HG02943 (cell line): ENCODE data around the gene PTPRT.
"Not testable (repeated sequence)": the region's sequence is repeated elsewhere in the genome, so short reads cannot be mapped to it uniquely, and the experiment has no call there.

ENCODE experiments used
- ATAC-seq: cut with Tn5 transposase; IDR thresholded peaks from one replicate; pipeline ENCODE4 v1.9.1; 2021; ENCODE audit warnings: mild to moderate bottlenecking, low read depth, moderate library complexity; ENCODE audit not compliant: unreplicated experiment

The PTPRT gene

GRCh38 chr20:43188234-43188653 lies 1.5 kb downstream of the PTPRT start:
- no peak for ATAC-seq

GRCh38 chr20:43187476-43188233 lies 2.1 kb downstream of the PTPRT start:
- no peak for ATAC-seq

- ATAC-seq, result no peak
Observed at GRCh38 chr20:43186312-43186711, 3.4 kb downstream of the PTPRT start.

GRCh38 chr20:43185901-43186300 lies 3.8 kb downstream of the PTPRT start:
- no peak for ATAC-seq

GRCh38 chr20:43183536-43184070 lies 6.1 kb downstream of the PTPRT start:
- ATAC-seq, result no peak

GRCh38 chr20:43178080-43178479 lies 11.6 kb downstream of the PTPRT start:
- no peak for ATAC-seq

- no peak for ATAC-seq
Observed at GRCh38 chr20:43176726-43177125, 13.0 kb downstream of the PTPRT start.

- ATAC-seq, result no peak
Observed at GRCh38 chr20:43171930-43172329, 17.8 kb downstream of the PTPRT start.

- ATAC-seq, result no peak
Observed at GRCh38 chr20:43170771-43171170, 18.9 kb downstream of the PTPRT start.

GRCh38 chr20:43167615-43168014 lies 22.1 kb downstream of the PTPRT start:
- no peak for ATAC-seq

- no peak for ATAC-seq
Observed at GRCh38 chr20:43167021-43167420, 22.7 kb downstream of the PTPRT start.

- ATAC-seq, result no peak
Observed at GRCh38 chr20:43165611-43166010, 24.1 kb downstream of the PTPRT start.

GRCh38 chr20:43164736-43165135 lies 25.0 kb downstream of the PTPRT start:
- not testable (repeated sequence) for ATAC-seq

- no peak for ATAC-seq
Observed at GRCh38 chr20:43161716-43162115, 28.0 kb downstream of the PTPRT start.

- no peak for ATAC-seq
Observed at GRCh38 chr20:43160941-43161340, 28.8 kb downstream of the PTPRT start.

GRCh38 chr20:43159994-43160393 lies 29.7 kb downstream of the PTPRT start:
- ATAC-seq, result no peak

GRCh38 chr20:43155366-43156100 lies 34.2 kb downstream of the PTPRT start:
- ATAC-seq, result no peak

- ATAC-seq, result no peak
Observed at GRCh38 chr20:43151901-43152300, 37.8 kb downstream of the PTPRT start.

- ATAC-seq, result no peak
Observed at GRCh38 chr20:43151256-43151655, 38.5 kb downstream of the PTPRT start.

- no peak for ATAC-seq
Observed at GRCh38 chr20:43140726-43141125, 49.0 kb downstream of the PTPRT start.

GRCh38 chr20:43138061-43138770 lies 51.5 kb downstream of the PTPRT start:
- ATAC-seq, result no peak
